ENCODE measurements around the gene LRP11. TPM values are rescaled to one million over a fixed set of nuclear protein-coding genes. Genes with fewer than 3 reads are reported as not detected.

Gene LRP11
- total and polyA plus RNA-seq, 2 of the 13 experiments (the other 11 are each of a cell fraction or from before 2014, with no cell fraction given) = 32.4 to 48.9 TPM

- TF ChIP-seq GTF2F1 (IDR thresholded peaks at IDR 0.05; ENCODE audit: low read length) (no peak), SOX6 (IDR thresholded peaks at IDR 0.05) (no peak), SOX6 (CRISPR knock-in tag; IDR thresholded peaks at IDR 0.05) (peak; percentile 18; the same call in 1 of the 2 replicates), HMGXB3 (CRISPR knock-in tag; IDR thresholded peaks at IDR 0.05; ENCODE audit: borderline replicate concordance) (0 out of 2 replicates have a peak, but pooled peaks have one; percentile 32), ZNF382 (CRISPR knock-in tag; IDR thresholded peaks at IDR 0.05; ENCODE audit: borderline replicate concordance) (no peak), THYN1 (CRISPR knock-in tag; IDR thresholded peaks at IDR 0.05; ENCODE audit: borderline replicate concordance, low read depth) (no peak), PRMT3 (CRISPR knock-in tag; IDR thresholded peaks at IDR 0.05; ENCODE audit: borderline replicate concordance, low read depth) (no peak), MAF1 (CRISPR knock-in tag; IDR thresholded peaks at IDR 0.05; ENCODE audit: borderline replicate concordance) (no peak), TGIF2 (CRISPR knock-in tag; IDR thresholded peaks at IDR 0.05) (0 out of 2 replicates have a peak, but pooled peaks have one; percentile 40), FOXM1 (CRISPR knock-in tag; IDR thresholded peaks at IDR 0.05) (no peak), GZF1 (CRISPR knock-in tag; IDR thresholded peaks at IDR 0.05) (no peak), RORA (CRISPR knock-in tag; IDR thresholded peaks at IDR 0.05) (no peak), ZSCAN20 (CRISPR knock-in tag; IDR thresholded peaks at IDR 0.05; ENCODE audit: borderline replicate concordance) (no peak), STAG1 (CRISPR knock-in tag; IDR thresholded peaks at IDR 0.05) (peak; percentile 95), NFKBIZ (CRISPR knock-in tag; IDR thresholded peaks at IDR 0.05) (no peak), TEAD3 (CRISPR knock-in tag; optimal IDR thresholded peaks at IDR 0.05; ENCODE audit: borderline replicate concordance) (peak; percentile 58), HNF1A (IDR thresholded peaks at IDR 0.05; ENCODE audit: low read depth) (no peak), HNF1A (CRISPR knock-in tag; IDR thresholded peaks at IDR 0.05; ENCODE audit: borderline replicate concordance) (no peak), SAP130 (CRISPR knock-in tag; IDR thresholded peaks at IDR 0.05; ENCODE audit: low read depth) (peak; percentile 58), ATAD3A (CRISPR knock-in tag; IDR thresholded peaks at IDR 0.05) (no peak), EP300 (IDR thresholded peaks at IDR 0.05; ENCODE audit: low read depth in 2 of 2, low read length in 2 of 2) (no peak), EP300 (CRISPR knock-in tag; IDR thresholded peaks at IDR 0.05; ENCODE audit: borderline replicate concordance) (no peak)
These were observed 23.6 kb downstream of the LRP11 start (continued) for GRCh38 chr6:149840345-149841075.
